ENCODE measurements around the gene SPHK2.

GRCh38 chr19:48651683-48652048 lies 32.4 kb downstream of the SPHK2 start:
- TF ChIP-seq CTCF (conservative IDR thresholded peaks at IDR 0.05; ENCODE audit: low read length) (no peak), EZH2phosphoT487 (IDR thresholded peaks at IDR 0.05; ENCODE audit: borderline replicate concordance, low read depth, low read length) (no peak)

All from OCI-LY7 (cell line).